GF-D8 (cell line): ENCODE results near the gene CD8B.
"Not testable (repeated sequence)": the region's sequence is repeated elsewhere in the genome, so short reads cannot be mapped to it uniquely, and the experiment has no call there.

Source experiments
- DNase-seq: peaks from one replicate; lab custom pipeline; 2025; lab: John Stamatoyannopoulos, UW

Gene CD8B

GRCh38 chr2:86861628-86862379 is at the start of gene CD8B:
CD8B (minus strand) TSS chr2:86861886; CDS start chr2:86861865, 21 bp downstream.
- DNase-seq = not testable (repeated sequence)

- DNase-seq = not testable (repeated sequence)
Measured at GRCh38 chr2:86905868-86906267, 44.2 kb upstream of the CD8B start.

- DNase-seq = not testable (repeated sequence)
Measured at GRCh38 chr2:86900687-86901086, 39.0 kb upstream of the CD8B start.

- DNase-seq = not testable (repeated sequence)
Measured at GRCh38 chr2:86886026-86886425, 24.3 kb upstream of the CD8B start.

GRCh38 chr2:86882865-86883264 is 21.2 kb upstream of the CD8B start:
- DNase-seq = not testable (repeated sequence)

GRCh38 chr2:86882118-86882665 is 20.5 kb upstream of the CD8B start:
- not testable (repeated sequence) for DNase-seq

- not testable (repeated sequence) for DNase-seq
Measured at GRCh38 chr2:86878986-86879385, 17.3 kb upstream of the CD8B start.

GRCh38 chr2:86870941-86871340 is 9.3 kb upstream of the CD8B start:
- not testable (repeated sequence) for DNase-seq

GRCh38 chr2:86868895-86869468 is 7.3 kb upstream of the CD8B start:
- DNase-seq = not testable (repeated sequence)

- not testable (repeated sequence) for DNase-seq
Measured at GRCh38 chr2:86862380-86862703, 656 bp upstream of the CD8B start.

GRCh38 chr2:86861175-86861574 is 511 bp downstream of the CD8B start:
- not testable (repeated sequence) for DNase-seq

GRCh38 chr2:86860573-86860972 is 1.1 kb downstream of the CD8B start:
- not testable (repeated sequence) for DNase-seq

- not testable (repeated sequence) for DNase-seq
Measured at GRCh38 chr2:86857688-86858087, 4.0 kb downstream of the CD8B start.

- DNase-seq = not testable (repeated sequence)
Measured at GRCh38 chr2:86856498-86856897, 5.2 kb downstream of the CD8B start.

GRCh38 chr2:86855981-86856380 is 5.7 kb downstream of the CD8B start:
- DNase-seq = not testable (repeated sequence)

- not testable (repeated sequence) for DNase-seq
Measured at GRCh38 chr2:86851581-86851980, 10.1 kb downstream of the CD8B start.

GRCh38 chr2:86842607-86843234 is 19.0 kb downstream of the CD8B start:
- not testable (repeated sequence) for DNase-seq

GRCh38 chr2:86841330-86841729 is 20.4 kb downstream of the CD8B start:
- DNase-seq = not testable (repeated sequence)

- not testable (repeated sequence) for DNase-seq
Measured at GRCh38 chr2:86839871-86840548, 21.7 kb downstream of the CD8B start.

- not testable (repeated sequence) for DNase-seq
Measured at GRCh38 chr2:86839455-86839854, 22.2 kb downstream of the CD8B start.

- not testable (repeated sequence) for DNase-seq
Measured at GRCh38 chr2:86837714-86838113, 24.0 kb downstream of the CD8B start.
